Mesodermal cell (in vitro differentiated cells): ENCODE results near the gene EGLN1.

Experiments used
- H3K27ac ChIP-seq: 2 replicates; pipeline ENCODE4 v1.7.0; 2013; ENCODE audit warnings: mild to moderate bottlenecking, low read depth, low read length, moderate library complexity; ENCODE audit not compliant: severe bottlenecking
- H3K36me3 ChIP-seq: 2 replicates; pipeline ENCODE4 v1.7.1; 2013; ENCODE audit warnings: mild to moderate bottlenecking, low read length, moderate library complexity; ENCODE audit not compliant: control insufficient read depth, insufficient read depth
- H3K4me1 ChIP-seq: one replicate; pipeline ENCODE4 v1.7.1; 2013; ENCODE audit warnings: mild to moderate bottlenecking, low read length; ENCODE audit not compliant: insufficient read depth, control insufficient read depth, poor library complexity, severe bottlenecking
- H3K4me3 ChIP-seq: 2 replicates; pipeline ENCODE4 v1.7.0; 2013; ENCODE audit warnings: low read length, control low read depth, mild to moderate bottlenecking; ENCODE audit not compliant: insufficient read depth, poor library complexity, severe bottlenecking; ENCODE audit errors: extremely low read depth
- H3K9me3 ChIP-seq: 2 replicates; pipeline ENCODE4 v1.7.1; 2013; ENCODE audit warnings: mild to moderate bottlenecking, low read length, moderate library complexity; ENCODE audit not compliant: control insufficient read depth
- WGBS, 2 experiments: methylation state at CpG; one replicate each; pipeline ENCODE4 v1.1.5; 2013; ENCODE audit warnings: missing lambda C conversion rate in 2 of 2; ENCODE audit not compliant: insufficient coverage in 2 of 2; 5-methylcytosine and 5-hydroxymethylcytosine counted together

EGLN1 gene

DNA sequence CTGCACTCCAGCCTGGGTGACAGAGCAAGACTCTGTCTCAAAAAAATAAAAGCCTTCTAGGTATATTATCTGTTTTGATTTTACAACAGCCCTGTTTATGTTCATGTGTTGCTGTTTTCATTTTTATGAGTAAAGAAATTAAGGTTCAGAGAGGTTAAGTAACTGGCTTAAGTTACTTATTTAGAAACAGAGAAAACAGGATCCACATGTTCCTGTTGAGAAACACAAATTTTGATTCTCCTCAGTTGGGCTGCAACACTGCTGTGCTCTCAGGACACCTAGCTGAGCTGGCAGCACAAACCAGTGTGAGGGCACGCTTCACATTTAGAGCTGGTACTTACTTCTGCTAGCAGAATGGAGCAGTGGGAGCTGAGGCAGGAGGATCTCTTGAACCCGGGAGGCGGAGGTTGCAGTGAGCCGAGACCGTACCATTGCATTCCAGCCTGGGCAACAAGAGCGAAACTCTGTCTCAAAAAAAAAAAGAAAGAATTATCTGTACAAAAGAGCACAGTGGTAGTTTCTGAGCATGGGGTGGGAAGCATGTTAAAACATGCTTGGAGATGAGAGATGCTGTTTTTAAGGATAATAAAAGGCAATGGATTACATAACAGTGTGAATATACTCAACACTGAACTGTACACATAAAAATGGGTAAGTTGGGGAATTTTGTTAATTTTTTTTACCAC is 81.6 kb downstream of the EGLN1 start:
- no peaks in the 10 kb centered on the region for H3K9me3 ChIP-seq
- H3K36me3 ChIP-seq = peaks cover 47% of the 10 kb centered on the region
- 97 to 100% methylated on average over 3 to 4 of the region's 6 CpGs for WGBS, 2 experiments
- H3K4me3 ChIP-seq = no peak overlapping the region
- H3K4me1 ChIP-seq = peaks cover 3% of the 10 kb centered on the region
- no peak overlapping the region for H3K27ac ChIP-seq

DNA sequence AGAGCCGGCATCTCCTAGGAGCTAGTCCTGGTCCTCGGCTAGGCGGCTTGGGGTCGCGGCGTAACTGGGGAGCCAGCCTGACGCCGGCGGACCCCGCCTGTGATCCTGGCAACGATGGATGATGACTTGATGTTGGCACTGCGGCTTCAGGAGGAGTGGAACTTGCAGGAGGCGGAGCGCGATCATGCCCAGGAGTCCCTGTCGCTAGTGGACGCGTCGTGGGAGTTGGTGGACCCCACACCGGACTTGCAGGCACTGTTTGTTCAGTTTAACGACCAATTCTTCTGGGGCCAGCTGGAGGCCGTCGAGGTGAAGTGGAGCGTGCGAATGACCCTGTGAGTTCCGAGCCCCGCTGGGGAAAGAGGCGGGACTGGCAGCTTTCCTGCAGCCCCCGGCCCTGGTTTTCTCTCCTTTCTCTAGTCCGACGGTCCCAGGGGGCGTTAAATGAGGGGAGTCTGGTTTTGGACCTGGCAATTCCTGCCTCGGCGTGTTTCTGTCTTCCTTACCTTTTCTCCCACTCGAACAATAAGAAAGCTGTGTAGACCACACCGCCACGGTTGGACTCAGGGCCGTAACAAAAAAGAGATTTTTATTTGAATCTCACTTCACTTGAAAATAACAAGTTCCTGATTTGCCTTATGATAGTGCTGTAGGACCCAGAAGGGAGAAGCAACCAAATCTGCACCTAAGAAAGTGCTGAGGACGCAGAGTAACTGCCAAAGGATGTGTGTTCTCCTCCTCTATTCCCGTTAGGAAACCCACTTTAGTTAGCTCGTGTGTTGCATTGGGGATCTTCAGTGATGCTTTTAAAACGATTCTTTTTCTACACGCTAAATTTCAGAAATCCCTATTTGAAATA is 83.6 kb downstream of the EGLN1 start, which contains the start of gene SPRTN:
Gene SPRTN, plus strand, starts transcription at position 24 of the 859 bp plus-strand sequence. Its CDS starts 91 bp downstream, at position 115.
- Histone ChIP-seq H3K9me3 (no peaks in the 10 kb centered on the region), H3K27ac (peak within 1 kb of the TSS; percentile 97), H3K36me3 (peaks cover 44% of the 10 kb centered on the region), H3K4me1 (peaks cover 4% of the 10 kb centered on the region), H3K4me3 (peak within 1 kb of the TSS; percentile 94)
- 0% methylated on average over 30 to 32 of the region's 43 CpGs for WGBS, 2 experiments

DNA sequence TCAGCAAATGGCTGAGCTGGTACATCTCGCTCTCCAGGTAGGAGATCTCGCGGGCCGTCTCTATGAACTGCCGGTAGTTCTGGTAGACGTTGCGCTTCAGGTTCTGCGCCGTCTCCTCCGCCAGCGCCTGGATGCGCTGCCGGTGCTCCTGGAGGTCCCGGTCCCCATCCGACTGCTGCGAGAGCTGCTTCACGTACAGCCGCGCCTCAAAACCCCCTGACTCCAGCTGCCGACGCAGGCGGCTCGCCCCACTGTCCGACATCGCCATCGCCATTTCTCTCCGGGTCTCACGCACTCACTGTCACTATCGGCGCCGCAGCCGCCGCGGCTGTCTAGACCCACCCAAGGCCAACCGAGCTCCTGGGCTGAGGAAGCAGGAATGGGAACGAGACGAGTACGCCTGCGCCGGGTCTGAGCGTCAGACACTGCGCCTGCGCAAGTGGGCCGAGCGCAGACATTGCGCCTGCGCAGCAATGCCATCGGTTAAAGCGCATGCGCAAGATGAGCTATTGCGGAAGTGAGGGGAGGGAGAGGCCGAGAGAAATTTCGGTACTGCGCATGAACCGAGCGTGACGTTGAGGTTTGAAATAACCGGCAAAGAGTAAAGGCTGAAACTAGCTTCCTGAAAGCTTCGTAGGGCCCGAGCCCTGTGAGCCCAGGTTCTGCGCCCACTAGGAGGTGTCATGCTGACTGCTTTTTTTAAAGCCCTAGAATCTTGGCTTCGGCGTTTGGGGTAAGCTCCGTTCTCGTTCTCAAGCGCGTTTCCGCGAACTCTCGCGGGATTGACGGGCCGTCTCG is 84.4 kb downstream of the EGLN1 start, which contains the start of gene EXOC8:
Gene EXOC8, minus strand, starts transcription at position 381 of the 798 bp plus-strand sequence. Its CDS starts 107 bp downstream, at position 274.
- Histone ChIP-seq H3K36me3 (peaks cover 35% of the 10 kb centered on the region), H3K27ac (peak within 1 kb of the TSS; percentile 97), H3K9me3 (no peaks in the 10 kb centered on the region), H3K4me1 (peaks cover 4% of the 10 kb centered on the region), H3K4me3 (peak within 1 kb of the TSS; percentile 94)
- WGBS, 2 experiments = 0% methylated on average over 74 of the region's 74 CpGs

DNA sequence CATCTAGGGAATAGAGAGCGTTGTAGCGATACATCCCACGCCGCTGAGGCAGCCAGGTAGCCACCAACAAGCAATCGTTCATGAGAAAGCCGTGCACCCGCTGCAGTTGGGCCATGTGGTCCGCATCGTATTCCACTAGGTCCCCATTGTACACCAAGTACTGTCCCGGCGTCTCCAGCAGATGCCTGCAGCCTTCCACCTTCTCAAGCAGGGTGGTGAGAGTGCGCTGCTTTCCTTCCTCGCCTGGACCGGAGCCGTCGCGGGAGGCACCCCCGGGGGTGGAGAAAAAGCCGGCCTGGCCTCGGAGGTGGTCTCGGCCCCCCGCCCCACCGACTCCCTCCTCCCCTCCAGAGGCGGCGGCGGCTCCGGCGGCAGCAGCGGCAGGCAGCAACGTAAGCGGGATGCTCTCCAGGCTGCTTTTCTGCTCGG is 85.0 kb downstream of the EGLN1 start:
- H3K27ac ChIP-seq = peak overlapping the region; percentile 97

DNA sequence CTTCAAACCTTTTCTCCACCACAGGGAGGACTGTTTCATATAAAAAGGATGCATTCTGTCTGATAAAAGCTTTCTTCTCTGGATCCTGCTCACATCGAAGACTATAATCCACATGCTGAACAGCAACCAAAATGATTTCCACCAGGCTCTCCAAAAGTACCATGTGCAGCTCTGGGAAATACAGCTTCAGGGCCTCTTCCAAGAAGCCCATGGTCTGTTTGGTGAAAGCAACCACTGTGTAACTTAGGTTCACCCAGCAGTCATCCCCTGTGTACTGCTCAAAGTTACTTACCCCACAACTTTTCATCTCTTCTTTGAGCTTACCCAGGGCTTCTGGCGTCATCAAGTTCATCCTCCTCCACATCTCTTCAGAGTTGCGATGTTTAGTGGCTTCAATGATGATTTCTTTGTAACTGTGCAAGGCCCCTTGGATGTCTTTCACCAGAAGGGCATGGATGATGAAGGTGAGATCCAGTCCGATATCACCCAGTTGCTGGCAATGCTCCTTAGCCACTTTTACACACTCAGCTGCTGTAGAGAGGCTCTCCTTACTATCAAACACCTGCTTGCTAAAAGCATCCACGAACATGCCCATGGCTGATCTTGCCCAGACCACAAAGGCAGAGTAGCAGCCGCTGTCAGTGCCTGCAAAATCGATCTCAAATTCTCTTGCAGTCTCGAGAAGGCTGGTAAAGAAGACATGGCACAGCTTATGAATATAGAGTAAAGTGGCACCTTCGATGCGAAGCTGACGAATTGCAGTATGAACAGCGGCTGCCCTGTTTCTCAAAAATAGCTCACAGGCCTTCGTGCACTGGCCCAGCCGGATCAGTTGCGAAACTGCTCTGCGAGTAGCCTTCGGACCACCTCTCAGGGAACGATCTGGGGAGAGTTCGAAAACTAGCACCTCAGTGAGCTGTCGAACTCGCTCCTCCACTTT is 86.2 kb downstream of the EGLN1 start:
- 75 to 83% methylated on average over 19 to 20 of the region's 21 CpGs for WGBS, 2 experiments
- Histone ChIP-seq H3K27ac (no peak overlapping the region), H3K4me3 (peak overlapping the region; percentile 94), H3K9me3 (no peaks in the 10 kb centered on the region), H3K4me1 (peaks cover 4% of the 10 kb centered on the region), H3K36me3 (peaks cover 30% of the 10 kb centered on the region)

More for the DNA sequence above, 85.0 kb downstream of the EGLN1 start:
- peak overlapping the region; percentile 94 for H3K4me3 ChIP-seq
- WGBS, 2 experiments = 2% methylated on average over 29 to 31 of the region's 32 CpGs
- no peaks in the 10 kb centered on the region for H3K9me3 ChIP-seq
- peaks cover 30% of the 10 kb centered on the region for H3K36me3 ChIP-seq
- peaks cover 4% of the 10 kb centered on the region for H3K4me1 ChIP-seq

DNA sequence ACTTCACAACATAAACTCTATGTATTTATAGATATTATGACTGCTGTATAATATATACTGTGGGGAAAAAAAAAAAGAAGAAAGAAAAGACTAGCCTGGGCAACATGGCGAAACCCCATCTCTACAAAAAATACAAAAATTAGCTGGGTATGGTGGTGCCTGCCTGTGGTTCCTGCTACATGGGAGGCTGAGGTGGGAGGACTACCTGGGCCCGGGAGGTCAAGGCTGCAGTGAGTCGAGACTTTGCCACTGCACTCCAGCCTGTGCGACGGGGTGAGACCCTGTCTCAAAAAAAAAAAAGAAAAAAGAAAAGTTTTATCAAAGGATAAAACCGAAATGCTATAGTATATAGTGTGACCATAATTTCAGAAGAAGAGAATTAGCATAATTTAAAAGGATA is 87.1 kb downstream of the EGLN1 start:
- H3K4me3 ChIP-seq = peak overlapping the region; percentile 94
- H3K4me1 ChIP-seq = peaks cover 4% of the 10 kb centered on the region
- 93 to 100% methylated on average over 2 of the region's 6 CpGs for WGBS, 2 experiments
- peaks cover 22% of the 10 kb centered on the region for H3K36me3 ChIP-seq
- no peak overlapping the region for H3K27ac ChIP-seq
- H3K9me3 ChIP-seq = no peaks in the 10 kb centered on the region

DNA sequence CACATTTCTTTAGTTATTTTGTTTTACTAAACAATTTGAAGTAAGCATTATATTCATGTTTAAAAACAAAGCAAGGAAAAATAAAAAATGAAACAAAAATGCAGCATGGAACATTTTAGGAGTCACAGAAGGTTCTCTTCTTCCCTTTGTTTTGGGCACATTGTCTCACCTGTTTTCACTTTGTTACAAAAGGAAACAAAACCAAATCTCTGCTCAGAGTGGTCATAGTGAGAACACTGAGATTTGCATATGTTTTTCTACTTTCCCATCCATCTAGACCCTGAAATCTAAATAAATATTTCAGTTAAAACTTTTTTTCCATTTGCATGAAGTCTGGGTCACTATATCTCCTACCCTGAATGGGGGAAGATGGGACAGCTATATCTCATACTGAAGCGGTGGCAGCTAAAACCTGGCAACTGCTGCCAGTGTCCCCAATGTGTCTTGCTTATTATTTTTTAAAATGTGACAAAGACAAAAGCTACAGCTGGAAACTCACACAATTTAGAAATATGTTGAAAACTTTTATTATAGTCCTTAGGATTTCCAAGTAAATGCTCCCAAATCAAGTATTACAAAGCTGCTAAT is 87.9 kb downstream of the EGLN1 start:
- 83% methylated on average over 1 of the region's 1 CpG; no CpG with 5 or more reads in 1 of the 2 experiments for WGBS, 2 experiments
- Histone ChIP-seq H3K9me3 (no peaks in the 10 kb centered on the region), H3K4me1 (peaks cover 4% of the 10 kb centered on the region), H3K36me3 (peaks cover 18% of the 10 kb centered on the region), H3K4me3 (peak overlapping the region; percentile 94), H3K27ac (no peak overlapping the region)

DNA sequence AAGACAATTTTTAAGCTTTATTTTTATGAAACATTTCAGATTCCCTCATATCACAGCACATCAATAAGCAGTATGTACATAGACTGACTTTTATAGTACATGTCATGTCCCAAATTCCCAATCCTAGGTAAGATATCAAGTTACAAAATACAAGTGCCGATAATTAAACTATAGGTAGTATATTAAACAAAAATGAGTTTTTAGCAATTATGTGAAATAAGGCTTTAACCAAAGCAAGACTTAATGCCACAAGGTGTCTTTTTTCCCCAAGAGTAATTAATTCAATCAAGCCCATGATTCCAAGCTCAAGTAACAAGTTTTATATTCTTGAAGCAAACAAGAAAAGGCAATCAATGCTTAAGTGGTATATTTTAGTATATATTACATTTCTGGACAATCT is 89.3 kb downstream of the EGLN1 start:
- WGBS, 2 experiments = no CpG with 5 or more reads among the region's 1 CpG
- peaks cover 18% of the 10 kb centered on the region for H3K36me3 ChIP-seq
- H3K27ac ChIP-seq = no peak overlapping the region
- peaks cover 4% of the 10 kb centered on the region for H3K4me1 ChIP-seq
- H3K9me3 ChIP-seq = no peaks in the 10 kb centered on the region
- H3K4me3 ChIP-seq = no peak overlapping the region

DNA sequence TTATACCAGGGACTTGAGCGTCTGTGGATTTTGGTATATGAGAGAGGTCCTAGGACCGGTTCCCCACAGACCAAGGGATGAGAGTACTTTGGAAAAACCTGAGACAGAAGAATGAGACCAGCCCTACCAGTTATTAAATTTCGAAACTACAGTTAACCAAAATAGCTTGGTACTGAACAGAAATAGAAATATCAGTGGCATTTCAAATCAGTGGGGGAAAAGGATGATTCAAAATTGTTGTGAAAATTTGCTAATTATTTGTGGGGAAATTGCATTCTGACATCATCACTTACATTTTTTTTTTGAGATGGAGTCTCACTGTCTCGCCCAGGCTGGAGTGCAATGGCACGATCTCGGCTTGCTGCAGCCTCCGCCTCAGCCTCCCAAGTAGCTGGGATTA is 92.6 kb downstream of the EGLN1 start:
- H3K9me3 ChIP-seq = no peaks in the 10 kb centered on the region
- H3K27ac ChIP-seq = no peak overlapping the region
- no peaks in the 10 kb centered on the region for H3K36me3 ChIP-seq
- H3K4me3 ChIP-seq = no peak overlapping the region
- no peaks in the 10 kb centered on the region for H3K4me1 ChIP-seq
- WGBS, 2 experiments = 90 to 100% methylated on average over 2 to 5 of the region's 7 CpGs
